H1 (cell line): ENCODE results near the gene EXOC6. TPM values are rescaled to one million over a fixed set of nuclear protein-coding genes. Genes with fewer than 3 reads are reported as not detected.

Source experiments
- CTCF ChIA-PET: fragments of 300-600 bp; sonication (Branson Sonifier 250); formaldehyde crosslinking; loops from one replicate; lab custom pipeline; 2021; ENCODE audit not compliant: partially characterized antibody; lab: Charles Lee
- POLR2A ChIA-PET: fragments of 300-600 bp; sonication (Branson Sonifier 250); formaldehyde crosslinking; loops from one replicate; lab custom pipeline; 2021; ENCODE audit warnings: inconsistent platforms; ENCODE audit not compliant: partially characterized antibody; lab: Charles Lee
- DNase-seq, 2 experiments: peaks; one replicate each; pipeline versions ENCODE4 v3.0.0 to v3.0.0-alpha.2; 2010 to 2022; ENCODE audit warnings: low spot score in 2 of 2, low read depth in 1 of 2, mixed read lengths in 1 of 2
- FAIRE-seq: peaks from 2 replicates; lab custom pipeline; 2011; peaks lifted over from hg19 to GRCh38; lab: Jason Lieb, UNC
- H2AFZ ChIP-seq: 2 replicates; pipeline ENCODE4 v1.8.1; 2012; ENCODE audit warnings: low read length, inconsistent platforms
- H2AK5ac ChIP-seq: 2 replicates; pipeline ENCODE4 v1.6.1; 2013; ENCODE audit warnings: low read depth, low read length
- H2BK120ac ChIP-seq: replicated peaks from 2 replicates; pipeline ENCODE3; 2013; ENCODE audit warnings: low read depth, low read length, inconsistent platforms
- H2BK12ac ChIP-seq: 2 replicates; pipeline ENCODE4 v1.6.1; 2013; ENCODE audit warnings: low read depth, low read length
- H2BK15ac ChIP-seq: 2 replicates; pipeline ENCODE4 v1.6.1; 2013; ENCODE audit warnings: low read length
- H2BK20ac ChIP-seq: 2 replicates; pipeline ENCODE4 v1.6.1; 2013; ENCODE audit warnings: low read length
- H2BK5ac ChIP-seq: 2 replicates; pipeline ENCODE4 v1.6.1; 2013; ENCODE audit warnings: low read depth, low read length
- H3K14ac ChIP-seq: 2 replicates; pipeline ENCODE4 v1.6.1; 2013; ENCODE audit warnings: inconsistent platforms; ENCODE audit not compliant: insufficient read length
- H3K18ac ChIP-seq: 2 replicates; pipeline ENCODE4 v1.6.1; 2013; ENCODE audit warnings: low read length; ENCODE audit errors: extremely low read depth
- H3K23ac ChIP-seq: 2 replicates; pipeline ENCODE4 v1.6.1; 2013; ENCODE audit warnings: inconsistent platforms; ENCODE audit not compliant: insufficient read length
- H3K23me2 ChIP-seq: 2 replicates; pipeline ENCODE4 v1.6.1; 2013; ENCODE audit warnings: low read depth, low read length
- H3K27ac ChIP-seq: 2 replicates; pipeline ENCODE4 v1.6.1; 2011; ENCODE audit warnings: low read depth, low read length, inconsistent platforms
- H3K27me3 ChIP-seq, 4 experiments: replicated peaks in 1 of 4; 1 replicate in 1 of 4; 2 replicates in 3 of 4; pipeline versions ENCODE4 v1.6.1 to v1.8.1; 2011 to 2013; ENCODE audit warnings: low read length in 3 of 4, mild to moderate bottlenecking in 3 of 4, inconsistent platforms in 2 of 4, mixed read lengths in 2 of 4, moderate library complexity in 1 of 4; ENCODE audit not compliant: control insufficient read depth in 3 of 4, insufficient read depth in 3 of 4; ENCODE audit errors: extremely low read depth in 1 of 4
- H3K36me3 ChIP-seq, 4 experiments: 2 replicates each; pipeline versions ENCODE4 v1.6.1 to v1.8.1; 2011 to 2013; ENCODE audit warnings: mild to moderate bottlenecking in 4 of 4, low read length in 3 of 4, moderate library complexity in 2 of 4, control low read depth in 1 of 4, inconsistent platforms in 1 of 4; ENCODE audit not compliant: insufficient read depth in 4 of 4, control insufficient read depth in 2 of 4
- H3K4ac ChIP-seq: replicated peaks from 2 replicates; pipeline ENCODE3; 2013; ENCODE audit warnings: low read length, low read depth, mixed read lengths, inconsistent platforms; ENCODE audit not compliant: insufficient read length
- H3K4me1 ChIP-seq, 4 experiments: replicated peaks in 1 of 4; 1 replicate in 1 of 4; 2 replicates in 3 of 4; pipeline versions ENCODE4 v1.6.1 to v1.8.1; 2011 to 2013; ENCODE audit warnings: low read length in 3 of 4, inconsistent platforms in 2 of 4, mixed read lengths in 1 of 4; ENCODE audit not compliant: insufficient read depth in 4 of 4, control insufficient read depth in 3 of 4
- H3K4me2 ChIP-seq, 2 experiments: 2 replicates each; pipeline versions ENCODE4 v1.6.1 to v1.8.1; 2011 to 2013; ENCODE audit warnings: low read depth in 2 of 2, low read length in 2 of 2, control low read depth in 1 of 2, inconsistent platforms in 1 of 2, mild to moderate bottlenecking in 1 of 2; ENCODE audit not compliant: insufficient read depth in 1 of 2
- H3K4me3 ChIP-seq, 4 experiments: fragments of 200-600, 300-600 bp in 1 of 4; sonication (generic), shearing (Covaris generic), sonication (Bioruptor Twin) in 1 of 4; 2 replicates each; pipeline versions ENCODE4 v1.5.1 to v1.8.1; 2011 to 2016; ENCODE audit warnings: low read length in 4 of 4, low read depth in 3 of 4, control low read depth in 2 of 4, inconsistent platforms in 2 of 4, mild to moderate bottlenecking in 2 of 4, mixed read lengths in 1 of 4, moderate library complexity in 1 of 4; ENCODE audit not compliant: insufficient read depth in 2 of 4; ENCODE audit errors: extremely low read depth in 1 of 4
- H3K56ac ChIP-seq: replicated peaks from 2 replicates; pipeline ENCODE3; 2013; ENCODE audit warnings: low read depth, mild to moderate bottlenecking, mixed read lengths, low read length, inconsistent platforms; ENCODE audit not compliant: insufficient read length
- H3K79me1 ChIP-seq: 2 replicates; pipeline ENCODE4 v1.6.1; 2013; ENCODE audit warnings: low read depth, low read length, control low read depth
- H3K79me2 ChIP-seq, 2 experiments: 2 replicates each; pipeline versions ENCODE4 v1.6.1 to v1.8.1; 2012 to 2013; ENCODE audit warnings: low read length in 2 of 2, mild to moderate bottlenecking in 2 of 2, inconsistent platforms in 1 of 2; ENCODE audit not compliant: insufficient read depth in 2 of 2, control insufficient read depth in 1 of 2
- H3K9ac ChIP-seq, 4 experiments: replicated peaks in 1 of 4; 1 replicate in 1 of 4; 2 replicates in 3 of 4; pipeline versions ENCODE4 v1.6.1 to v1.8.1; 2011 to 2013; ENCODE audit warnings: low read depth in 3 of 4, low read length in 3 of 4, control low read depth in 2 of 4, mild to moderate bottlenecking in 2 of 4, moderate library complexity in 2 of 4, inconsistent platforms in 1 of 4; ENCODE audit errors: extremely low read depth in 1 of 4
- H3K9me3 ChIP-seq, 2 experiments: 2 replicates each; pipeline versions ENCODE4 v1.6.1 to v1.8.1; 2012 to 2013; ENCODE audit warnings: mild to moderate bottlenecking in 2 of 2, moderate library complexity in 2 of 2, control low read depth in 1 of 2, inconsistent platforms in 1 of 2, low read depth in 1 of 2, low read length in 1 of 2, mixed read lengths in 1 of 2; ENCODE audit not compliant: insufficient read depth in 2 of 2
- H4K20me1 ChIP-seq, 2 experiments: replicated peaks in 1 of 2; 2 replicates each; pipeline versions ENCODE3 to v1.8.1; 2011 to 2013; ENCODE audit warnings: inconsistent platforms in 2 of 2, low read length in 2 of 2, mild to moderate bottlenecking in 1 of 2; ENCODE audit not compliant: insufficient read depth in 2 of 2, control insufficient read depth in 1 of 2
- H4K5ac ChIP-seq: 2 replicates; pipeline ENCODE4 v1.6.1; 2013; ENCODE audit warnings: low read length, low read depth, mixed read lengths, inconsistent platforms; ENCODE audit not compliant: insufficient read length
- H4K8ac ChIP-seq: 2 replicates; pipeline ENCODE4 v1.8.0; 2013; ENCODE audit warnings: mild to moderate bottlenecking, moderate library complexity, low read length, inconsistent platforms; ENCODE audit not compliant: insufficient read depth; ENCODE audit errors: extremely low read depth
- H4K91ac ChIP-seq: replicated peaks from 2 replicates; pipeline ENCODE3; 2013; ENCODE audit warnings: low read length, mixed read lengths, inconsistent platforms; ENCODE audit not compliant: insufficient read length
- FOSL1 ChIP-seq: IDR thresholded peaks from 2 replicates; pipeline ENCODE4 v1.6.1; 2011; ENCODE audit warnings: mild to moderate bottlenecking, low read depth, low read length, moderate library complexity; ENCODE audit not compliant: insufficient read depth
- HDAC2 ChIP-seq, 2 experiments: fragments of 300-600 bp in 1 of 2; sonication (generic) in 1 of 2; IDR thresholded peaks; 2 replicates each; pipeline ENCODE4 v1.6.1; 2011 to 2012; ENCODE audit warnings: low read depth in 2 of 2, low read length in 2 of 2, mild to moderate bottlenecking in 2 of 2, moderate library complexity in 2 of 2, borderline replicate concordance in 1 of 2, inconsistent platforms in 1 of 2
- HDAC6 ChIP-seq: IDR thresholded peaks from one replicate; pipeline ENCODE4 v1.7.1; 2012; ENCODE audit warnings: low read depth, mild to moderate bottlenecking, inconsistent platforms, low read length, moderate library complexity
- POLR2AphosphoS5 ChIP-seq: IDR thresholded peaks from 2 replicates; pipeline ENCODE4 v1.6.1; 2011; ENCODE audit warnings: low read depth, low read length
- RFX5 ChIP-seq: IDR thresholded peaks from 2 replicates; pipeline ENCODE4 v1.6.1; 2011; ENCODE audit warnings: low read depth, low read length, improper control_type of control experiment, borderline replicate concordance
- TCF12 ChIP-seq: IDR thresholded peaks from 2 replicates; pipeline ENCODE4 v1.6.1; 2011; ENCODE audit warnings: low read depth, mild to moderate bottlenecking, low read length
- WGBS, 2 experiments: shearing (Covaris generic) in 1 of 2; methylation state at CpG; one replicate each; pipeline versions ENCODE4 v1.1.6 to v1.1.7; 2013 to 2015; ENCODE audit warnings: low lambda C conversion rate in 2 of 2, mixed read lengths in 2 of 2, inconsistent platforms in 1 of 2, low coverage in 1 of 2, missing lambda C conversion rate in 1 of 2; ENCODE audit not compliant: insufficient replicate concordance in 2 of 2, insufficient coverage in 1 of 2, insufficient read length in 1 of 2; ENCODE audit errors: extremely low coverage in 1 of 2, missing lambda C conversion rate in 1 of 2; 5-methylcytosine and 5-hydroxymethylcytosine counted together
- polyA plus RNA-seq, 7 experiments: library from polyadenylated mRNA; depleted of rRNA in 3 of 7; stranded (reverse) in 5 of 7; unstranded in 2 of 7; fragments of >200 nt in 5 of 7; fragments of 200-250 nt in 2 of 7; gene quantifications; 1 replicate in 5 of 7; 2 replicates in 1 of 7; 4 replicates in 1 of 7; pipeline versions ENCODE4 v1.2.1 to v1.2.3, GENCODE V29; 2011 to 2013; ENCODE audit warnings: missing spikeins in 2 of 7, mixed read lengths in 2 of 7
- total RNA-seq: library from RNA; stranded (reverse); fragmentation: NEBNext Ultra II Directional; extraction: Animal tissue kit (Norgen Biotek cat#: 25700); gene quantifications from 2 replicates; pipeline ENCODE4 v1.2.1, GENCODE V29; 2021

Gene EXOC6
- total and polyA plus RNA-seq, 2 of the 8 experiments (the other 6 are each of a cell fraction or from before 2014, with no cell fraction given) = 1.7 to 4.5 TPM

- FAIRE-seq = no peak
- no peak for DNase-seq
- Histone ChIP-seq H3K36me3 (no peaks in the 10 kb centered on the region), H2BK5ac (no peak overlapping the region), H3K27ac (no peak overlapping the region), H4K20me1 (no peaks in the 10 kb centered on the region), H3K56ac (no peak overlapping the region), H3K9ac (no peak overlapping the region), H2BK20ac (no peak overlapping the region), H2AFZ (no peak overlapping the region), H2BK15ac (no peak overlapping the region), H4K91ac (no peak overlapping the region), H3K4me3 (no peak overlapping the region), H4K8ac (no peak overlapping the region), H3K79me1 (no peaks in the 10 kb centered on the region), H2AK5ac (no peak overlapping the region), H3K23ac (no peak overlapping the region), H3K23me2 (no peaks in the 10 kb centered on the region), H4K5ac (no peak overlapping the region), H3K9me3 (no peaks in the 10 kb centered on the region; a peak in 1 of 4 replicates), H3K4me2 (no peak overlapping the region), H3K4me1 (no peaks in the 10 kb centered on the region), H3K79me2 (no peaks in the 10 kb centered on the region), H3K14ac (no peak overlapping the region), H2BK12ac (no peak overlapping the region), H2BK120ac (no peak overlapping the region), H3K18ac (no peak overlapping the region), H3K27me3 (no peaks in the 10 kb centered on the region), H3K4ac (no peak overlapping the region)
- ChIA-PET CTCF (no interaction called here), POLR2A (no interaction called here)
- 85% methylated on average over 2 of the region's 2 CpGs; no CpG with 5 or more reads in 1 of the 2 experiments for WGBS, 2 experiments
- no peak for TF ChIP-seq FOSL1
- no peak for TF ChIP-seq POLR2AphosphoS5
- TF ChIP-seq HDAC2 (IDR thresholded peaks at IDR 0.05; ENCODE audit: borderline replicate concordance in 1 of 2, low read depth in 2 of 2, low read length in 2 of 2) = no peak
- no peak for TF ChIP-seq TCF12
- no peak for TF ChIP-seq HDAC6
- no peak for TF ChIP-seq RFX5
These were observed 48.8 kb upstream of the EXOC6 start for GRCh38 chr10:92799568-92799967.
